HG03103 (cell line): Measurements from ENCODE around the gene PGLYRP4.
"Not testable (repeated sequence)": the region's sequence is repeated elsewhere in the genome, so short reads cannot be mapped to it uniquely, and the experiment has no call there.

Experiments
- ATAC-seq: cut with Tn5 transposase; IDR thresholded peaks from one replicate; pipeline ENCODE4 v1.9.1; 2021; ENCODE audit warnings: low read depth; ENCODE audit not compliant: unreplicated experiment

The PGLYRP4 gene

DNA sequence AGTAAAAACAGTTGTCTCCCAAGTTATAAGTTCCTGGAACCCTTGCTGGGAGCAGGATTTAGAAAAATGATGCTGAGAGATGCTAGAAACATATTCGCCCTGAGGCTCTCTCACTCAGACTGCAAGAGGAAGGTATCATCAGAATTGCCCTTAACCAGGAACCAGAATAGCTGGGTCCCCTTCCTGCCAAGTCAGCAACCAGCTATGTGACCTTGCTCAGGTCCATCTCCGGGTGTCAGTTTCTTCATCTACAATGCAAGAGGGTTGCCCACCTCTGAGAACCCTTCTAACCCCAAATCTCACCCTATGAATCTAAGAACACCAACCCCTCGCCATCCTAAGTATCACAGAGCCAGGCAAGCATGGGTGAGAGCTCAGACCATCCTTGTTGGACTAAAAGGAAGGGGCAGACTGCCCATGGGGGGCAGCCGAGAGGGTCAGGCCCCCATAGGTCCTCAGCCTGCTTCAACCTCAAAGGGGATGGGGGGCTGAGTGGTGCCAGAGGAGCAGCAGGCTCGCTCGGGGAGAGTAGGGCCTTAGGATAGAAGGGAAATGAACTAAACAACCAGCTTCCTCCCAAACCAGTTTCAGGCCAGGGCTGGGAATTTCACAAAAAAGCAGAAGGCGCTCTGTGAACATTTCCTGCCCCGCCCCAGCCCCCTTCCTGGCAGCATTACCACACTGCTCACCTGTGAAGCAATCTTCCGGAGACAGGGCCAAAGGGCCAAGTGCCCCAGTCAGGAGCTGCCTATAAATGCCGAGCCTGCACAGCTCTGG is 8.6 kb upstream of the PGLYRP4 start:
- no peak for ATAC-seq

DNA sequence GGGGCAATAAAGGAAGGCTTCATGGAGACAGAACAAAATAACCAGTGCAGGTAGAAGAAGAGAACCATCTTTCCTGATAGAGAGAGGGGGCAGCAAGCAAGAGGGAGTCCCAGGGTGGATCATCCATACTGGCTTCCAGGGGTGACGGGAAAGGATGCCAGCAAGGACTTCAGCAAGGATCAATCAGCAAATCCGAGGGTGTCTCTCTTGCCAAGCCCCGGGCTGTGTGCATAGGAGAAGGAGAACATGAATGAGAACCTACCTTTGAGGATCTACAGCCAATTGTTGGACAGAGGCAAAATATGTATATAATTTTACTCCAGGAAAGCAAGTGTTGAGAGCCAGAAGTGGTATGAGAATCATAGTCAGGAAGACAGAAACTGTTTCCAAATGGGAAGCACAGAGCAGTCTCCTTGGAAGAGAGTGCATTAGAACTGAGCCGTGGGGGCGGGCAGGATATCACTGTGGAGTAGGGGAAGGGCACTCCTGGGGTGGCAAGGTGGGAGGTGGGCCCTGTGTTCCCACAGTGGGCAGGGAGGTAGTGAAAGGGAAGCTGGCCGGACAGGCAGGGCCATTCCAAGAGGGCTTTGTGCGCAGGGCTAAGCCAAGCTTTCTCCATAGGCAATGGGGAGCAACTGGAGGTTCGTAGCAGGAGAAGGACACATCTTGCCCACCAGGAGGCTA is 7.9 kb upstream of the PGLYRP4 start:
- ATAC-seq = no peak

DNA sequence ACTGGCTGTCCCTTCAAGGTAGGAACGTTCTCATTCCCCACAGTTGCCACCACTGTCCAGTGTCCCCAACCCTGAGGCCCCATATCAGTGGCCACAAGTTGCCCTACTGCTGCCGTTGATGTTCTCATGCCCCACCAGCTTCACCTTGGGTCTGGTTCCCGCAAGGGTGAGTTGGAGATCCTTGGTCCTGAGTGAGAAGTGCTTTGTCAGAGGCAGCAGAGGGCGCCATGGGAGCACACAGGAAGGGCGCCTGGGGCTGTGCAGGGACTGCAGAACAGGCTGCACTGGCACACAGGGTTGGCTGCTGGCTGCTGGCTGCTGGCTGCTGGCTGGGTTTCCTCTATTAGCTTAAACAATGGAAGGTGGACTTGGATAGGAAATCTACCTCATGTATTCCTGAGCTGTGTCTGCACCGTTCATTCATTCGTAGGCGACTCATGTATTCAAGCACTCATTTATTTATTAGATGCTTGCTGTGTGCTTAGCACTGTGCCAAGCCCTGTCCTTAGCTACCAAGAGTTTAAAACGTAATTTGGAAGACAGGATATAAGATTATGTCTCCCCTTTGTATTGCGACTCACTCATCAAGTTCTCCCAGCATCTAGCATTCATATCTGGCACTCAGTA is 6.9 kb upstream of the PGLYRP4 start:
- no peak for ATAC-seq

DNA sequence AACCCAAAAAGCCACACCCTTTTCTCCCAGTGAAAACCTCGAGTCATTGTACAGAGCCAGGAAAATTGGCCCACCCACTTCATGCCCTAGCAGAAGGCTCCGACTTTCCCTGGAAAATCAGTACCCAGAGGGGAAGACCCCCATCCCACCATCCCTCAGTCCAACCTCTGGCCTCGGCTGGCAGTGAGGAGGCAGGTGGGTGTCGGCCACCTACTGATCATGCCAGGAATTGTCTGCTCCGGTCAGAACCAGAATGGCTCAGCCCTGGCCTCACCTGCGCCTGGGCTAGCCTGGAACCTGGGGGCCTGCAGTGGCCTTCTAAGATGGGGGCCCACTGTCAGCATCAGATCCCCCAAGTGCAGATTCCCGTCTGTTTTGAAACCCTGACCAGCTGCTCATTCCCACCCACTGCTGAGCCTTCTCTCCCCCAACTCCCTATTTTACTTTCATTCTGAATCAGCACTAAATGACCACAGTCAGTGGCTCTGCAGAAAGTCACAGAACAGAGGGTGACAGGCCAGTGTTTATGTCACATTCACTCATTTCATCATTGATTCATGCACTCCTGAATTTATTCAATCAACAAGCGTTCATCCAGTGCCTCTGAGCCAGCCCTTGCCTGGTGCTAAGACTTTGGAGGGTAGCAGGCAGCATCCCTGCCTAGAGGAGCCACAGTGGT is 6.0 kb upstream of the PGLYRP4 start:
- ATAC-seq = no peak

DNA sequence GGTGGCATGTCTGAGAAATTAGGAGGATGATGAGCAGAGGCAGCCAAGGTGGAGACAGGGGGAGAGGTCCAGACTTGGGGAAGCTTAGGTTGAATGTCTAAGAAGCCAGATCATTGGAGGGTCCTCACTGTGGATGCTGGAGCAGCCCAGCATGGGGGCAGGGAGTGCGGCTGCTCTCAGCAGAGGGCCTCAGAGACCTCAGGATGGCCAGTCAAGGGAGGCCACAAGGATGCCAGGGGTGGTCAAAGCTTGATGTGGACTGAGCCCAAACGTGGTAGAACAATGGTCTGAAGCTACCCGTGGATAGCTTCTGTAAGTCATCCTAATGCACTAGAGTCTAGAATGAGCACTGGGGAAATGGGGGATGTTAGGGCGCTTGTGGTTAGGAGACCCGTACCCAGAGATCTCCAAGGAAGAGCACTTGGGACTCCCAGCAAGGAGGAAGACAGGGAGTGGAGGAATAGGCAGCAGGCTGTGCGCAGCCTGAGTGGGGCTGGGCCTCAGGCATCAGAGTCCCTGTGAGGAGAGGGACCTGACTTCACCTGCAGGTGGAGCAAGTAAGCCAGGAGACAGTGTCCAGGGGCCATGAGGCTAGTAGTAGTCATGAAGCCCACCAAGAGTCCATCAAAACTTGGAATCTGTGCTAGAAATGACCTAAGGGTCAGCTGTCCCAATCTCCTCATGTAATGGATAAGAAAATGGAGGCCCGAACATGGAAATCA is 4.7 kb upstream of the PGLYRP4 start:
- no peak for ATAC-seq

DNA sequence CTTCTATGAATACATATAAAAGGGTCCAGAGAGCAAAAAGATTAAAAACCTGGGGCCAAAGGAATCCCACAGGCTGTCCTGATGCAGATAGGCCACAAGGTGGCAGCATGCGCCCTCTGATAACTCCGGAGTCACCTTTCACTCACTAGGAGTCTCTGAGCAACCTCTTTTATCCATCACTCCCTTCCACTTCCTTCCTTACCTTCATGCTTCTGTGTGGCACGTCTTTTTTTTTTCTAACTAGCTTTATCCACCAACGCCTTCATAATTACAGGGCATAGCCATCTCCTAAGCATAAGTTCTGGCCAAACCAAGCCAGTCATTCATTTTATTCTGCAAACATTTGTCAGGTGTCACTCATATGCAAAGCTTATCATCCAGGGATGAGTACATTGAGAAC is 3.9 kb upstream of the PGLYRP4 start:
- ATAC-seq = no peak

DNA sequence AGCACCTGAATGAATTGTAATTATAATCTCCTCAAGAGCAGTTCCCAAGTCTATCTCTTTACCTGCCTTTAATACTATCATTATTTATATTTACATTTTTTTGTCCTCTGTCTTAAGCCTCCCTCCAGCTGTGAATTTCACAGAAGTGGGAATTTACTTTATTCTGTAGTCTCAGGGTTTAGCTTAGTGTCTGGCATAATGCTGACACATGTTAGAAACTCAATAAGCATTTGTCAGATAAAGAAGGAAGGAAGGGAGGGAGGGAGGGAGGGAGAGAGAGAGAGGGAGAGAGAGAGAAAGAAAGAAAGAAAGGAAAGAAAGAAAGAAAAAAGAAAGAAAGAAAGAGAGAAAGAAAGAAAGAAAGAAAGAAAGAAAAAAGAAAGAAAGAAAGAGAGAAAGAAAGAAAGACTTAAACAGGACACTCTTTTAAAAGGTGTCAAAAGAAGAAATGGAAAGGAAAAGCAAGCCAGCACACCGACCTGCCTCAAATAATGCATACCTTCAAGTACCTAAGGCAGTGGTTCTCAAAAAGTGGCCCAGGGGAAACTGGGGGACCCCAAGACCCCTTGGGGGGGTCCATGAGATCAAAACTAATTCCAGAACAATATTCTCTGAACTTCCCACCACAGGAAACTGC is 1.8 kb upstream of the PGLYRP4 start:
- no peak for ATAC-seq

DNA sequence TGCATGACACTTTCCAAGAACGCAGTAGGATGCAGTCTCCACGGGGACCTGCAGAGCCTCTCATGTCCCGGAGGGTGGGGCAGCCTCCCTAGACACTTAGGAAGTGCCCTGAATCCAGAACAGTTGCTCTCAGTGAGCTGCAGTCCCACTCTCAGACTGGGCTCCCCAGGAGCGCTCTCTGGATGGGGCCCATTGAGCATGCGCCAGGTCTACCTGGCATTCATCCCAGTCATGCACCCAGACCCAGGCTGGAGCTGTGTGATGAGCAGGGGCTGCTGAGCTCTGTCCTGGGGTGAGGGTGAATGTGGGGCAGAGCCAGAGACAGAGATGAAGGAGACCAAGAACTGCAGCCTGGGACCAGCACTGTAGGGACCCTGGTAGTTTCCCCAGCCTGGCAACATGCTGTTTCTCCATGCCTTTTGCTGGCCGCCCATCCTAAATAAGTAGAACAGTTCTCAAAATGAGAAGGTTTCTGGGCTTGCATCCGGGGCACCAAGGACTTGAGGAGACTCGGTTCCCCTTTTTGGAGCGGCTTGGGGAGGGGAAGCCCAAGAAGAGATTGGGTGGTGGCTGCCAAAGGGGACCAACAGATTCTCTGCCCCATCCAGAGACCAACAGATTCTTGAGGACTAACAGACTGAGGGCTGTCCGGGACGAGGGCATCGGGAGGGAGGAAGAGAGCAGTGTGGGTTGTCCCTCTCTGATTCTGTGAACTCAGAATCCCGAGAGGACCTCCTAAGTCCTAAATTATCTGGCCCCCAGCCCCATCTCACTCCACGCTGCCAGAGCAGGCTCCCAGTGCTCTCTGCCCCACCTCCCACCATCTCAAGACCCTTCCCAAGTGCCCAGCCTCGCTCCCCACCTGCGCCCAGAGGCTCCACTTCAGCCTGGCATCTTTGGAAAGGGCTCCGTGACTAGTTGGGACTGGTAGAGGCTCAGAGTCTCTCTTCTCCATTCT is 1.0 kb upstream of the PGLYRP4 start:
- ATAC-seq = no peak

DNA sequence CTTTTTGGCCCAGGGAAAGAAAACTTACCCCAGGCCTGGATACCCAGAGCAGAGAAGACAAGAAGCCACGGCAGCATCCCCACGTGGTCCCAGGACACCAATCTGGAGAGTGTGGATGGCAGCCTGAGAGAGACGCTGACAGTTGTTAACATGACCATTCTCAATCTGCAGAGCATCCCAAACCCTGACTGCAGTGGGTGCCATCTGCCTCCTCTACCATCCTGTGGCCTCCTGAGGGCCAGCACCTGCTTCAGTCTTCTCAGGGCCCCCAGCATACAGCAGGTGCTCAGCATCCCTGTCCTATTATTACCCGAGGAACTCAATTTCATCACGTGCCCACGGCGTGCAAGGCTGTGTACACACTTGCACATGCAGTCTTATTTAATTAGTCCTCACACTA is 785 bp downstream of the PGLYRP4 start:
- no peak for ATAC-seq

DNA sequence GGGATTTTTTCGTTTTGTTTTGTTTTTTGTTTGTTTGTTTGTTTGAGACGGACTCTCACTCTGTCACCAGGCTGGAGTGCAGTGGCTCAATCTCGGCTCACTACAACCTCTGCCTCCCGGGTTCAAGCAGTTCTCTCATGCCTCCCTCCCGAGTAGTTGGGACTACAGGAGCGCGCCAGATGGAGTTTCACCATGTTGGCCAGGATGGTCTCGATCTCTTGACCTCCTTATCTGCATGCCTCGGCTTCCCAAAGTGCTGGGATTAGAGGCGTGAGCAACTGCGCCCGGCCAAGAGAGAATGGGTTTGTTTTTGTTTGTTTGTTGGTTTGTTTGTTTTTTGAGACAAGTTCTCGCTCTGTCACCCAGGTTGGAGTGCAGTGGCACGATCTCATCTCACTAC is 1.6 kb downstream of the PGLYRP4 start:
- not testable (repeated sequence) for ATAC-seq

DNA sequence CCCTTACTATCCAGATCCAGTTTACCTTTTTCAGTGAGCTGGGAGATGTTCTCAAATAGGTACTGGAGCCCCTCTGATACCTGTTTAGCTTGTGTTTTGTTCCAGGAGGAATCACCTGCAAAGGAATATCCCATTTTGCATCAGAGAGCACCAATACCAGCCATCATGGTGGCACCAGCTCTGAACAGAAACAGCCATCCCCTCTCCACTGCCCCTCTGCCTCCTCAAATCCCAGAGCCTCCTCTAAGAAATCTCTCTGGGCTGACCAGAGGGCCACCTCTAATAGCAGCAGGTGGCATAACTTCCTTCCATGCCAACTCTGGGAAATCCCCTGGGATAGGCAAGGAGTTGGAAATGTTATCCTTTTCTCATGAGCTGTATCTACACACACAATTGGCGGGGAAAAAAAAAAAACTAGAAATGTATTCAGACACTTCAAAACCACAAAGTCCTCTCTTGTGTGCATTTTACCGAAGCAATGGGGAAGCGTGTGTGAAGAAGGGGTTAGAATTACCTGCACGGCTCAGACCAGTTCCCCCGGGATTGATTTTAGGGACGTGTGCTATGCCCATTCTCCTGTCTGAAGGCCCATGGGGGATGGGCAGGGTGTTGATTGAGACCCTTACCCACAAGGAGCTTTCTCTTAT is 2.4 kb downstream of the PGLYRP4 start:
- no peak for ATAC-seq

DNA sequence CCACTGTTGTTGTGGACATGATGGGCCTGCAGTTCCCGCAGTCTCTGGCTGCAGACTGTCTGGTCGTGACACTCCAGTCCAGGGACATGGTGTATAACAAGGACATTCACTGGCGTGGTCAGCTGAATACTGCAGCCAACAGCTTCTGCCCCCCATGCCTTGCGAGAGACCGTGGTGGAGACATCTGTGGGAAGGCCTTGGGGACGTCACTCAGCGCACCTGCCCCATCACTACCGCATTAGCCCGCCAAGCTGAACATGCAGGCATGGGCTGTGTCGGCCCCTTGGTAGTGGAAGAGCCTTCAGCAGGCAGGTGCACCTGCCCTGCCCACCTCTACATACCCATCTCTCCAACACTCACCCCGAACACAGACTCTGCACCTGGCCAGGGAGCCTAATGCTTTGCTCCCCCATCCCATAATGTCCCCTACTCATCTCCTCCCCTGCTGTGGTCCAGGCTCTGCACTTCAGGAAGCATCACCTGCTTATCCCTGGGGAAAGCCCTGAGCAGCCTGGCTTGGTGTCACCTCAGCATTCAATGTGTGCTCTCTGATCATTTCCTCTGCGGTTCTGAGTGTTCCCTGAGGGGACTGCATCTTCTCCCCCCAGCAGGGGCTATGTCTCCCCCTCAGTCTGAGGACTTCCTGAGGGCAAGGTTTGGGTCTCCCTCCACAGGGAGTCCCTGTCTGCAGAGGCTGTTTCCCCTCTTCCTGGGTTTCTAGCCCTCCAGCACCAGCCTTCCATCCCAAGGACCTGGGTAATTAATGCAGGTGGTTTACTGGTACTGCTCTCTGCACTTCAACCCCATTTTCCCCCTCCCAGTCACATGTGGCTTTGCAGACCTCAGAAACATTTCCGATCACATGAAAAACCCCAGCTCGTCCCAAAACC is 3.2 kb downstream of the PGLYRP4 start:
- no peak for ATAC-seq

DNA sequence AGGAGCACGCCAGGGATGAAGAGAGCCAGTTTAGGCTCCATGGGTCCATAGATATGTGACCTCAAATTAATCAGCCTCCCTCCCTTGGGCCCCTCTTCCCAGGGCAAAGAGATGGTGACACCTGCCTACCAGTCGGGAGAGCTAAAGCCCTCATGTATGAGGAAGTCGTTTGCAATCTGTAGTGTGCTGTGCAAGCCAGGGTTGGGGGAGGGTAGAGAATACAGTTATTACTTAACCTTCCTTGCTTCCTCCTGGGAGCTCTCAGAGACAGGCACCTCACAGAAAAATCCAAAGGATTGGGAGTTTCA is 4.0 kb downstream of the PGLYRP4 start:
- no peak for ATAC-seq

DNA sequence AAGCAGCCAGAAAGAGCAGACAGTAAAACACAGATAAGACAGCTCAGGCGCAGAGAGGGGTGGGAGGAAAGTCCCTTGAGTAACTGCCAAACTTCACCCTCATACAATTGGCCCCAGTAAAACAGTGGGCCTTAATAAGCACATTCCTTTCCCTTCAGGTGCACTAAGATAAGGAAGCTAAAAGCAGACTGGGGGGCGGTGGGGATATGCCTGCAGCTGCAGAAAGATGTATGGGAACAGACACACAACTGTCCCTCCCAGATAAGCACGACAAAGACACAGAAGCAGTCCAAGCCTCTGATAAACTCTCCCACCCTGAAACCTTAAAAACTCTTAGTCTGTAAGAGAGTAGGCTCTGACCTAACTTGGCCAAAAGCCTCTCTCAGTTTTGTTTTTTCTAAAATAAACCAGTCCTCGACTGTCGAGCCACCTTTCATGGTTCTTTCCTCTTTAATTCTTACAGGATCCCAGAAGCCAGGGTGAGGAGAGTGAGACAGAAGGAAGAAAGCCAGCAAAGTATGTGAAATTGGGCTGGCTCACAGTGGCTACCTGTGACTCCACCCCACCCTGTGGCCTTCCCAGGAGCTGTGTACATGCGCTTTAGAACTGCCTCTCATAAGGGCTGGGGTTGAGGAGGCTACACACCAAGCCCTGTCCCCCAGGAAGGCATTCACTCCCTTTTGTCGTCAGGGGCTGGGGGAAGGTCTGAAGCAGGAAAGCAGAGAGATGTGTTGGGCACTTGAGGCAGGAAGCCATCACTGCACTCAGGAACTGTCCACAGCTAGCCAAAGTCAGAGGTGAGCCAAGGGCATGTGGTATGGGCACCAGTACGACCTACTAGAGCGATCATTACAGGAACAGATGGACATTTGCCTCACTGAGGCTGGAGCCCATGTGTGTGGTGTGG is 4.6 kb downstream of the PGLYRP4 start:
- ATAC-seq = no peak

DNA sequence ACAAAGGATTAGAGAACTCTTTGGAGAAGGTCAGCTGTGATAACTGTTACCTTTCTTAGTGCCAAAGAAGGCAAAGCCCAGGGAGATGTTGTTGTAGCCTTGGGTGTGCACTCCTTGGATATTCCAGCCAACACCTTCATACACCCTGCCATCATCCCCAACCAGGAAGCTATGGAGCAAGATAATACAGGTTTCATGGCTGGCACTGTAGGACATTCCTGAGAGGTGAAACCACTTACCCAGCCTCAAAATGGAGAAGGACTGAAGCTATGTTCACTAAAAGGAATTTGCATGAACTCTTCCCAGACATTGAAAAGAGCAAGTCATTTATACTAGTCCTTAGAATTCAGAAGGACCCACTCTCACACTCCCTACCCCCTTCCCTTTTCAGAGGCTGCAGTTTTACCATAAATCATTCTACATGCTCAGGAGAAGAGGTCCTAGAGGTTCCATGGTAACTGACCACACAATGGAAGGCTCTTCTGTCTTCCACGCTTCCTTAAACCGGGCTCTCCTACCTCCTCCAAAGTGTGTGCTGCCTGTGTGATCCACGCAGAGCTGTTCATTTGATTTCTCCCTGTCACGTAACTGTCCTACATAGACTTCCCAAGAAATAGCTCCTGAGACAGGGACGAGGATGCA is 5.5 kb downstream of the PGLYRP4 start:
- no peak for ATAC-seq

DNA sequence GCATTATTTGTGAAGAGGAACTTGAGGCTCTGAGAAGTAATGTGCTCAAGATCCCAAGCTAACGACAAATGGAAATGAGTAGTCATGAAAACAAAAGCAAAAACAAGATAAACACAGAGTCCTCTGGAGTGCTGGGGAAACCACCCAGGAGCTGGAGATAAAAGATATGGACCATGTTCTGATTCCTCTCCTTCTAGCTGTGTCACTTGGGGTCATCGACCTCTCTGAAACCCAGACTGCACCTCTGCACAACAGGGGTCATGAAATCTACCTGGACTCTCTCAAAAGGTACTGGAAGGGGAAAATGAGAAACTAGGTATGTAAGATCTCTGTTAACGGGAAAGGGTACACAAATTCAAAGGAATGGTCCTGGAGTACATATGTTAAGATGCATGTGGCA is 6.5 kb downstream of the PGLYRP4 start:
- ATAC-seq = no peak
